GM18502 (cell line): Measurements from ENCODE around the gene CD34.

Source experiments
- ATAC-seq: cut with Tn5 transposase; IDR thresholded peaks from one replicate; pipeline ENCODE4 v1.9.1; 2021; ENCODE audit warnings: mild to moderate bottlenecking; ENCODE audit not compliant: unreplicated experiment, poor library complexity

CD34 gene

GRCh38 chr1:207837673-207838072 lies 73.3 kb downstream of the CD34 start:
- no peak for ATAC-seq

- no peak for ATAC-seq
Measured at GRCh38 chr1:207836591-207837347, 74.2 kb downstream of the CD34 start.

DNA sequence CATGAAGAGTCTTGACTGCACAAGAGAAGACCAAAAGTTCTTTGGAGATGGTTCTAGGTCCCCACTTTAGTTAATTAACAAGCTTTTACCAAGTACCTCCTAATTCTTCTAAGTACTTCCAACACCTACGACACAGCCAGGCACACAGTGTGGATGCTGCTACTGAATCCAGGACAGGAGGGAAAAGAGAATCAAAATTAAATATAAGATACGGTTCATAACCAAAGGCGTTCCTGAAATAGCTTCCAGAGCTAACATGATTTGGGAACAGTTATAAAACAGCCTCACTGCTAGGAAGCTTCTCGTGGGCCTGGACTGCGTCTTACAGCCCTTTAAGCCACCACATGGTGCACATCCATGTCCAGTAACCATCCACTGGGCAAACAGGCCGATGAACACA lies 75.0 kb downstream of the CD34 start:
- ATAC-seq: no peak

DNA sequence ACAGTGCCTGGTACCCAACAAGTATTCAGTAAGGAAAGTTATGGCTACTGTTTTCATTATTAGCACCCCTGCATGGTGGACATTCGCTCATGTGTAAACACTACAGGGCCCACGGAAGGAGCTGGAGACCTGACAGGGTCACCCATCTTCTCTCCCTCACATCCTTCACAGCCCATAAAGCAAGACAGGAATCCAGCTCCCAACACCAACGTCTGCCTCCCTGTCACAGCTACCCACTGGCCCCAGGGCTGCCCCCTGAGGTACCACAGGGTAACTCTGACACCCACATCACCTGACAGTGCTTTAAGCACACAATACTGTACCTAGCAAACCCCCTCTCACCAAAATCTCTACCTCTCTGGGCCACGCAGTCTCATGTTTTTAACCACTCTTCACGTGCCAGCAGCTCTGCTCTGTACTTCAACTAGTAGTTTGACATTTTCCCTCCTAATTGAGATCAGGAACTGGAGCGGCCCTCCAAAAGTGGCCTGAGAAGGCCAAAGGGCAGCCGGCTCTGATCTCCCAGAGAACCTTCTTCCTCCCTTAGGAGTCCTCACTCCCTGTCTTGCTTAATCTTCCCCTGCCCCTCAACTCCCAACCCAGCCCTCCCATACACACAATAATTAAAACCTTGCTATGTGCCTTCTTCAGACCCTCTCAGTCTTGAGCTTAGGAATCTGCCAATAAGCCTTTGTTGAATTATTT lies 76.8 kb downstream of the CD34 start:
- no peak for ATAC-seq

DNA sequence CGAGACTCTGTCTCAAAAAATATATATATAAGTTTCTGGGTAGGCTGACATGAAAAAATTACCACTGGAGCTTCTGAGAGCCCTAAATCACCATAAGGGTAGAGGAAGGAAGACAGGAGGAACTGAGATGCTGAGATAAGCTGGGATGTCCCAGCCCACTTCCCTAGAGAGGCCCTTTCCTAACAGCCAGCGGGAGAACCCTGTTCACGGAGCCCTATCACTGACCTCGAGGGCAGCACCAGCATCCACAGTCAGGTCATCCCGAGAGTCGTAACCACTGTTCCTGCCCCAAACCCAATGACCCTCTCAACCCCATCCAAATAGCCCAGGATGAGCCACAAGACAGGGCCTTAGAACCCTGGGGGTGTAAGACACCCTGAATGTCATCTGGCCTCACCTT lies 77.5 kb downstream of the CD34 start:
- ATAC-seq: no peak

GRCh38 chr1:207832796-207833195 lies 78.1 kb downstream of the CD34 start:
- no peak for ATAC-seq

DNA sequence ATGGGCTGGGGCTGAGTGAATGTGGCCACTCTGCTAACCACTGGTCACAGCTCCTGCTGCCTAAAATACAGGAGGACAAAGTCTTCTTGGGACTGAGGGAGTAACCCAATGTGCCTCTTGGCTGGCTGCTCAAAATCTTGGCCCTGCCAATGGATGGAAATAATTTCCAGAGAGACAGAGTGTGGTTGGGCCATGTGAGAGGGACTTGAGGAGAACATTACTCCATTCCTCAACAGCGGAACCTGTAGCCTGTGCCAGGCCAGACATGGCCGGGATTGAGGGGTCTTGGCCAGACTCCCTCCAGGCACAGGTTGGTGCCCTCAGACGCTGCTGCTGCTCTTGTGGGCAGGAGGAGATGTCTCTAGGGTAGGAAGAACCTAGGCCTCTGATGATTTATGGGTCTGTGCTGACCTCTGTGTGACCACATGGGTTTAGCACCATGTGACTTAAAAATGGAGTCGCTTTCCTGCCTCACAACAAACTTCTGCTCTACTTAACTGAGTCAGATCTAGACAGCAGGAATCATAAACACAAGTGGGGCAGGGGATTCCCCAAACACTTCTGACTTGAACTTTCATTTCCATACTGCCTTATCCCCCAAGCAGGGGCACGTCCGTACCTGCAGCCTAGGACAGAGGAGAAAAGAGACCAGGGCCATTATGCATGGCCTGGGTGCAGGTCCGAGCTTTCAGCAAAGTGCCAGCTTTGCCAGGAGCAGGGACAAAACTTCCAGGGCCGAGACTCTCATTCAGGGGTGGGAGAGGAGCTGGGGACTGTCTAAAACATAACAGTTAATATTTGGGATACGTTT lies 79.2 kb downstream of the CD34 start:
- peak; percentile 87 for ATAC-seq
